IPS DF 4.7 (cell line): ENCODE measurements around the gene SORD.
"Not testable (repeated sequence)": the region's sequence is repeated elsewhere in the genome, so short reads cannot be mapped to it uniquely, and the experiment has no call there.

Experiments
- DNase-seq: peaks from one replicate; pipeline ENCODE4 v3.0.0-alpha.2; 2013; ENCODE audit warnings: low spot score; ENCODE audit errors: extremely low read depth

Gene SORD

DNA sequence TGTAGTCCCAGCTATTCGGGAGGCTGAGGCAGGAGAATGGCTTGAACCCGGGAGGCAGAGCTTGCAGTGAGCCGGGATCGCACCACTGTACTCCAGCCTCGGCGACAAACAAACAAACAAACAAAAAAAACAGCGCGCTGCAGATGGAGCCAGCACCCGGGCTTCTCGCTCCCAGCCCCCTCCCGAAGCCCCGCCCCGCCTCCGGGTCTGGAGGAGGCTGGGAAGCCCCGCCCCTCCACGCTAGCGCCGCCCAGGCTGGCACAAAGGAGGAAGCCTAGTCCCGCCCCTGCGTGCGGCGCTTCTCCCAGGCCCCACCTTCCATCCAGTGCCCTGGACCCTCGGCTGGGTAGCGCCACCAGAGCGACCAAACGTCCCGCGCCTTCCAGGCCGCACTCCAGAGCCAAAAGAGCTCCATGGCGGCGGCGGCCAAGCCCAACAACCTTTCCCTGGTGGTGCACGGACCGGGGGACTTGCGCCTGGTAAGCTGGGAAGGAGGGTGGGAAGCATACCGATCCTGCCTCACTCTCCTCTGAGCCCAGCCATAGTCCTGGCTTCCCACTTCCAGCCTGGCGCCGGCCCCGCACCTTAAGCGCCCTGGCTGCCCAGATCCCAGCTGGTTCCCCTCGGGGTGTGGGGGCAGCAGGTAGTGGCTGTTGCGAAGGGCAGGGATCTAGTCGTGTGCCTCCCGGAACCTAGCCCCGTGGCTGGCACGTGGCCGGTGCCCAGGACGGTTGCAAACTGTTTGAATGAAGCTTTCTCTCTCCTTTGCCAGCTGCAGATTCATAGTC, at the start of gene SORD:
Gene SORD (plus strand): TSS at position 325 of the 788 bp plus-strand sequence. CDS start 89 bp downstream, at position 414.
- peak; percentile 58 for DNase-seq

DNA sequence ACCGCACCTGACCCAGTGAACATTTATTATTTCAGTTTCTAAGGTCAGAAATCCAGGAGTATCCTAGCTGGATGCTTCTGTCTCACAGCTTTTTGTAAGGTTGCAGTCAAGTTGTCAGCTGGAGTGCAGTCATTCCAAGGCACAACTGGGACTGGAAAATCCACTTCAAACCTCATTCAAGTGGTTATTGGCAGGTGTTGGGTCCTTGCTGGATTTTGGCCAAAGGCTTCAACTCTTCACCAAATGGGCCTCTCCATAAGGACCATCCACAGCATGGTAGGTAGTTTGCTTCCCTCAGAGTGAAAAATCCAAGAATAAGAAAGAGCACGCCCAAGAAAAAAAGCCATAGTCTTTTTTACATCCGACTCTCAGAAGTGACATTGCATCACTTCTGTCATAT, 46.8 kb upstream of the SORD start:
- not testable (repeated sequence) for DNase-seq

DNA sequence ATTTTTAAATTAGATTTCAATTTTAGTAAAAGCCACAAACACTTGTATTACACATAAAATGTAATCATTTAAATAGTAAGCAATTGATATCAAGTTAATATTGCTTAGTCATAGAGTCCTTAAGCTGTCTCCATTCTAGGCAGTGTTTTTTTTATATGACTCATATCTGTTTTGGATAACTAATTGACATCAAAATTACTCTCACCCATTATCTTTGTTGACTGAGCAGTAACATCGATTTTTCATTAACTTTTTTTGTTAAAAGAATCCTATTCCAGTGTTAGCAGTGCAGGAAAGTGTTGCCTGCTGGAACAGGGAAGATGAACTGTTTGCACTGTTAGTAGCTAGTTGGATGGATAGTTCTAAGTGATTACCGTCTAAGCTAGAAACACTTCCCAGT, 45.2 kb upstream of the SORD start:
- DNase-seq, result not testable (repeated sequence)

DNA sequence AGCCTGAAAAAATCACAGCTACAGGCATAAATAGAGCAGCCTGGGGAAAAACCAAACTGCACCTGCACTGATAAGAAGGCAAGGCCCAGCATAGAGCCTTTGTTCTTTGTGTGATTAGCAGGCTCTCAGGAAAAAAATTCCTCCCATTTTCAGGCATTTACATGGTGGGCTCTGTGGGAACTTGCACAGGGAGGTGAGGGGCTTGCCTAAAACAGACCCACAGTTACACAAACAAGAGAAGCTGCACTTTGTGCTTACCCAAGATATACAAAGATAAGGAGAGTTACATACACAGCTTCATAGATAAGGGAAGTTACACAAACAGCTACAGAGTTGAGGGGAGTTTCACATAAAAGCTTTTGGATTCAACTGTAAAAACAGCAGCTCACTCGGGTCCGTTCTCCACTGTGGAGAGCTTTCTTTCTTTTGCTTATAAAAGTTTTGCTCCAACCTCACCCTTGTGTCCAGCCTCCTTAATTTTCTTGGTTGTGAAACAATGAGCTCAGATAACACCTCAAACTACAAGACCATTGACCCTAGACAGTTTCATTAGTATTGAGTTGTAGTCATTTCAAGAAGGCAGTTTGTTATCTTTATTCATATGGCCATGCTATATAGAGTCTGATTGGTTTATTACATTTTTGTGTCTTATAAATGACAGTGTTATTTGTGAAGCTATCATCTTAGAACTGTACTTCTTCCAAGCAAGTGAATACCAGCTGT, 43.2 kb upstream of the SORD start:
- DNase-seq, result not testable (repeated sequence)

DNA sequence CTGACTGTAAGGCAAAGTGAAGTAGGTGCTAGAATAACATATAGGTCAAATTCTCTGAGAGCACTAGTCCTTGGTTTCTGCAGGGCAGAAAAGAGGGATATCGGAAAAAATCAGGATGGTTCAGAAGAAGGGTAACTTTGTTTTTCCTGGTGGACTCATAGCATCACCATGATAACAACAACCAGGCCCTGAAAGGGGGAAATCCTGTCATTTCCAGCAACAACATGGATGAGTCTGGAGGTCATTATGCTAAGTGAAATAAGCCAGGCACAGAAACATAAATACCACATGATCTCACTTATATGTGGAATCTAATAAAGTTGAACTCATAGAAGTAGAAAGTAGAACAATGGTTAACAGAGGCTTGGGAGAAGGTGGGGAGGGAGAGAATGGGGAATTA, 38.9 kb upstream of the SORD start:
- DNase-seq, result not testable (repeated sequence)

DNA sequence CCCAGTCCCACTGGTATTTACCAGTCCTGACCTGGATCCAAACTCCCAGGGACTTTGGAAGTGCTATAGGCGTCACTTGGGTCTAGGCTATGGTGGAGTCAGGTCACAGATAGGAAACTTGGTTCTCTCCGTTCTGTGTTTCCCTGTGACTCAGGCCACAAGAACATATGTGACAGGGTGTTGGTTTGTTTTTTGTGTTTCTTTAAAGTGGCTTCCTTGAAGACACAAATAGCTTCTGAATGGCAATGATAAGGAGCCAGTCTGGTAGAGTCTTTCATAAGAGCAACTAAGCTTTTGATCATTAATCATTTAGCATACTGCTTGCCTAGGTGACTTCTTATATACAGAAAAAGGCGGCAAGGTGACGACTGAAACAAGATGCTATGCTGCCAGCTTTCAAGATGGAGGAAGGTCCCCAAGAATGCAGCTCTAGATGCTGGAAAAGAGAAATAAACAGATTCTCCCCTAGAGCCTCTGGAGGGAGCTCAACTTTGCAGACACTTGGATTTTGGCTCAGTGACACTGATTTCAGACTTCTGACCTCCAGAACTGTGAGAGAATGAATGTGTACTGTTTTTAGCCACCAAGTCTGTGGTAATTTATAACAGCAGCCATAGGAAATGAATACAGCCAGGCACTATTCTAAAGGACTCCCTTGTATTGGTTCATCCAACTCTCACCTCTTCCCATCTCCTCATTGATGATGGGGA, 36.5 kb upstream of the SORD start:
- DNase-seq, result not testable (repeated sequence)

DNA sequence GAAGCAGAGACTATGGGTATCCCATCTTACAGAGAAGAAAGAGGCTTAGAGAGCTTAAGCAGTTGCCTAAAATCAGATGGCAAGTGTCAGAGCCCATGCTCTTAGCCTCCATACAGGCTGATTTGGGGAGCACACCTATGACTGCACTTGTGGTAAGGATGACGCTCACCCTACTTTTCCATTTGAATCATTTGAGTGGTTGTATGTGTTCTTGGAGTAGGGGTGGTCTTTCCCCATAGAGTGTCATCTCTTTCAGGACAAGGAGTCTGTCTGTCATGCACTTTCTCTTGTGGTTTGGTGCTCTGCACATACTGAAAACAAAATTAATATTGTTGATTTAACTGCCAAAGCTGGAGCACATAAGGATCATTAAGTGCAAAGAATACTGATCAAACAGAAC, 35.3 kb upstream of the SORD start:
- not testable (repeated sequence) for DNase-seq

DNA sequence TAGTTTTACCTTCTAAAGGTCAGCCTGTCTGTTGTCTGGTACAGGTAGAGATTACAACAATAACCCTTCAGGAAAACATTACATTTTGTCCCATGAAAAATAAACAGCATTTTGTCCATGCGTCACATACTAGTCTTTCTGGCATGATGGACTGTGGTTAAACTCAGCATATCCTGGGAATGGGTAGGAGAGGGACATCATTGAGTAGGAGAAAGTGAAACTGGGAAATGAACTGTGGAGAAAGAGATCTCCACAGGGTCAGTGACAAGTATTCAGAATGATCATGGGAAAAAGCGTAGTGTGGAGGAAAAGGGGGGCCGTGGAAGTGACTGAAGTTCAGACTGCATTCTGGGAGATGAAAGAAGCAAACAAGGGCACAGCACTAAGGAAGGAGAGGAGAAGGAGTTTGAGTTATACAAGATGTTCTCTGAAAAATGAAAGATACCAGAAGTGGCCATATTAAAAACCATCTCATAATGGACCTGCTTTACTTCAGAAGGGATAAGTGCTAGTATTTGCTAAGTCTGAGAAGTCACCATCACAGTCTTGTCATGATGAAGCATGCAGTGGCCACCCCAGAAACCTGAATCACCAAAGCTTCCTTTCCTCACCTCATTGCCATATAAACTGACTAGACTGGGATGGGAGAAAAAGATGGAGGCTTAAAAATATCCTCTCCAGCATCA, 34.7 kb upstream of the SORD start:
- not testable (repeated sequence) for DNase-seq

DNA sequence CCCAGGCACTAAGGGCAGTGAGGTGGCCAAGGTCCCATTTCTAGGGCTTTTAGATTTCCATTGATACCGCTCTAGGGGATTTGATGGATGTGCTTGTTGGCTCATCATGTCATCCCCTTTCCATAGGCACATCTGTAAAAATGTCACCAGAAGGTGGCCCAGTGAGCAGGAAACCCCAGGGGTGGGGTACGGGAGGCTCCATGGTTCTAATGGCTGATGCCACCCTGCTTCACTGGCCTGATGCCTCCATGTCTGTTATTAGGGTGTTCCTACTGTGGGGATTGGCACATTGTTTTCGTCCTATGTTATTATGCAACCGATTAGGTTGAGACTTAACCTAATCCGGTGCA, 34.1 kb upstream of the SORD start:
- DNase-seq, result not testable (repeated sequence)

DNA sequence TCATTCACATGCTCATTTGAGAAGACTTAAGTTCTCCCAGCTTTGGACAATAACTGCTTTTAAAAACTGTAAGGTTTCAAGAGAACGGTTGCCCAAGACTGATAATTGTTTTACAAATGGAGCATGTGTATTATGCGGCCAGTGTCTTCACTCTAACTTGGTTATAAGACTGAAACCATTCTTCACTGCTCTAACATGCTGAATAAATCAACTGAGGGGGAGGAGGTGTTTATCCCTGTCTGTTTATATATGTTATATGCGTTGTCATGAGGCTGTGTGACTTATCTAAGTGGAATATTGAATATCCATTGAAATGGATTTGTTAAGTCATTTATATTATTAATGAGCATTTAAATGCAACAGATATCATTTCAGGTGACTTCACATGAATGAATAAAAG, 25.4 kb upstream of the SORD start:
- not testable (repeated sequence) for DNase-seq

DNA sequence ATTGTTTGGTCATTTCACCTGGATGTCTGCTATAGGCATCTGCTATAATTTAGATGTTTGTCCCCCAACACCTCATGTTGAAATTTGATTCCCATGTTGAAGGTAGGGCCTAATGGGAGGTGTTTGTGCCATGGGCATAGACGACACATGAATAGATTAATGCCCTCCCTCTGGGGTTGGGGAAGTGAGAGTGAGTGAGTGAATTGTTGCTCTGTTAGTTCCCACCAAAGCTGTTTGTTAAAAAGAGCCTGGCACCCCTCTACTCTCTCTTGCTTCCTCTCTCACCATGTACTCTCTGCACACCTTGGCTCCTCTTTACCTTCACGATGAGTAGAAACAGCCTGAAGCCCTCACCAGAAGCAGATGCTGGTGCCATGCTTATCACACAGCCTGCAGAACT, 23.9 kb upstream of the SORD start:
- DNase-seq, result no peak

DNA sequence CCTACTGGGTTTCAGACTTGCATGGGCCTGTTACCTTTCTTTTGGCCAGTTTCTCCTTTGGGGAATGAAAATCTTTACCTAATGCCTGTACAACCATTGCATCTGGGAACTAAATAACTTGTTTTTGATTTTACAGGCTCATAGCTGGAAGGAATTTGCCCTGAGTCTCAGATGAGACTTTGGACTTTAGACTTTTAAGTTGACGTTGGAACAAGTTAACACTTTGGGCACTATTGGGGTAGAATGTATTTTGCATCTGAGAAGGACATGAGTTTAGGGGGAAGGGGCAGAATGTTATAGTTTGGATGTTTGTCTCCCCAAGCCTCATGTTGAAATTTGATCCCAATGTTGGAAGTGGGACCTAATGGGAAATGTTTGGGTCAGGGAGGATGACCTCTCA, 21.8 kb upstream of the SORD start:
- not testable (repeated sequence) for DNase-seq

DNA sequence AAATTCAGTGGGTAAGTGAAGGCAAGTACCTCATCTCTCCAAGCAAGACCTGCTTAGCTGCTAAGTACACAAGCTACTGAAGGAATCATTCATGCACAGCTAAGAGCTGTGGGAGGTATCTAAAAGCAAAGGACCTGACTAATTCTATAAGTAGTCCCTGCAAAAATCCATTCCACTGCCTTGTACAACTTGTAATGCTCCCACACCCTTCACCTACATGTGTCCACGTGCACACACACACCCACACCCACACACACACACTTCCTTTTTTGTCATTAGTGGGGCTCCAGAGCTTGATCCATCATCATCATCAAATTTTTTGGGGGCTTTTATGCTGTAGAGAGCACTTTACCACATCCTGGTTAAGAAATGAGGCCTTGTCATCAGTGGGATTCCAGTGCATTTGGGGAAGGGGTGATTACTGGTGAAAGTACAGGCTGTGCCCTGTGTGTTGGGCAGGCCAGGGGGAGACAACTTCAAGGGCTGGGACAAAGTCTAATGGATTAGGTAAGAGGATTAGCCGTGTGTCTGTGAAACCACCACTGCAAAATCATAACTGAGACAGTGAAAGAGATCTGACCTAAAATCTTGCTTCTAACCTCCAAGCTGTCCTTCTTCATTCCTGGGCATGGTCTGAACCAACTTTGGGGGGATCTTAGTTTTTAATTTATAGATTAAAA, 19.1 kb upstream of the SORD start:
- not testable (repeated sequence) for DNase-seq

DNA sequence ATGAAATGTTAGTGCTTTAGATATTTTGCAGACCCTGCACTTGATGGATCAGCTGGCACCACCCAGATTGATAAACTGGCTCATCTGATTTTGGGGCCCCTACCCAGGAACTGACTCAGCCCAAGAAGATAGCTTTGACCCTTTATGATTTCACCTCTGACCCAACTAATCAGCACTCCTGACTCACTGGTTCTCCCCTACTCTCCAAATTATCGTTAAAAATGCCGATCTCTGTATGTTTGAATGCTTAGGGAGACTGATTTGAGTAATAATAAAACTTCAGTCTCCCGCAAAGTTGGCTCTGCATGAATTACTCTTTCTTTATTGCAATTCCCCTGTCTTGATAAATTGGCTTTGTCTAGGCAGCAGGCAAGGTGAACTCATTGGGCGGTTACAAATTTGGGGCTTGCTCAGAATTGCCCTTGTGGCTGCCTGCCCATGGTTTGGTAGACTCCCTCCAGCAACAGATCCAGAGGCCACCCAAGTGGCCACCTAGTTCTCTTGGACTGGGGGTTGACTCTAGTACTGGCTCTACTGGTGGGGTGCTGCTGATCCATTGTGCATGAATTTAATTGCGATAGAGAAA, 18.3 kb upstream of the SORD start:
- not testable (repeated sequence) for DNase-seq

DNA sequence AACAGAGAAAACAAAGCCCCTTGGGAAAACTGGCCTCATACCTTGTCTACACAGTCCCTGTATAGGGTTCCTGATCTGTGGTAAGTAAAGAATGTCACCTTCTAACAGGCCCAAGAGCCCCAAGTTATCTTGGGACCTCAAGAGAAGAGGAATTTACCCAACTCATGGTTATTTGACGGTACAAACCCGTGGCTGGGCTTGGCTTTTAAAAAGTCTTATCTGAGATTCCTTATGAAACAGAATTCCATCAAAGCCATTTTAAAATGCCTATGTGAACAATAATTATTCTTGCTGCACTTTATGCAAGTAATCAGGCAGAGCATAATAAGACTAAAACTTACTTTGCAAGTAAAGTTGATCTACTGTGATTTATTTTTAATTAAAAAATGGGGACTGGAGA, 13.9 kb upstream of the SORD start:
- no peak for DNase-seq

DNA sequence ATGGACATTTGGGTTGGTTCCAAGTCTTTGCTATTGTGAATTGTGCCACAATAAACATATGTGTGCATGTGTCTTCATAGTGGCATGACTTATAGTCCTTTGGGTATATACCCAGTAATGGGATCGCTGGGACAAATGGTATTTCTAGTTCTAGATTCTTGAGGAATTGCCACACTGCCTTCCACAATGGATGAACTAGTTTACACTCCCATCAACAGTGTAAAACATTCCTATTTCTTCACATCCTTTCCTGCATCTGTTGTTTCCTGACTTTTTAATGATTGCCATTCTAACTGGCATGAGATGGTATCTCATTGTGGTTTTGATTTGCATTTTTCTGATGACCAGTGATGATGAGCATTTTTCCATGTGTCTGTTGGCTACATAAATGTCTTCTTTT, 7.9 kb upstream of the SORD start:
- not testable (repeated sequence) for DNase-seq

DNA sequence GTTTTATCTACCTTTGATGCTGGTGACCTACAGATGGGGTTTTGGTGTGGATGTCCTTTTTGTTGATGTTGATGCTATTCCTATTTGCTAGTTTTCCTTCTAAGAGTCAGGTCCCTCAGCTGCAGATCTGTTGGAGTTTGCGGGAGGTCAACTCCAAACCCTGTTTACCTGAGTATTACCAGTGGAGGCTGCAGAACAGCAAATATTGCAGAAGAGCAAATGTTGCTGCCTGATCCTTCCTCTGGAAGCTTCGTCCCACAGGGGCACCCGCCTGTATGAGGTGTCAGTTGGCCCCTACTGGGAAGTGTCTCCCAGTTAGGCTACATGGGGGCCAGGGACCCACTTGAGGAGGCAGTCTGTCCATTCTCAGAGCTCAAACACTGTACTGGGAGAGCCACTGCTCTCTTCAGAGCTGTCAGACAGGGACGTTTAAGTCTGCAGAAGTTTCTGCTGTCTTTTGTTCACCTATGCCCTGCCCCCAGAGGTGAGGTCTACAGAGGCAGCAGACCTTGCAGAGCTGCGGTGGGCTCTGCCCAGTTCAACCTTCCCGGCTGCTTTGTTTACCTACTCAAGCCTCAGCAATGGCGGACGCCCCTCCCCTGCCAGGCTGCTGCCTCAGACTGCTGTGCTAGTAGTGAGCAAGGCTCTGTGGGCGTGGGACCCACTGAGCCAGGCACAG, 2.6 kb upstream of the SORD start:
- DNase-seq, result not testable (repeated sequence)

DNA sequence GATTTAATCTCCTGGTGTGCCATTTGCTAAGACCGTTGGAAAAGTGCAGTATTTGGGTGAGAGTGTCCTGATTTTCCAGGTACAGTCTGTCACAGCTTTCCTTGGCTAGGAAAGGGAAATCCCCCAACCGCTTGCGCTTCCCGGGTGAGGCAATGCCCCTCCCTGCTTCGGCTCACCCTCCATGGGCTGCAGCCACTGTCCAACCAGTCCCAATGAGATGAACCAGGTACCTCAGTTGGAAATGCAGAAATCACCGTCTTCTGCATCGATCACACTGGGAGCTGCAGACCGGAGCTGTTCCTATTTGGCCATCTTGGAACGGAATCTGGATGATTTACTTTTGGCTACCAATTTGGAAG, 2.1 kb upstream of the SORD start:
- DNase-seq, result not testable (repeated sequence)

DNA sequence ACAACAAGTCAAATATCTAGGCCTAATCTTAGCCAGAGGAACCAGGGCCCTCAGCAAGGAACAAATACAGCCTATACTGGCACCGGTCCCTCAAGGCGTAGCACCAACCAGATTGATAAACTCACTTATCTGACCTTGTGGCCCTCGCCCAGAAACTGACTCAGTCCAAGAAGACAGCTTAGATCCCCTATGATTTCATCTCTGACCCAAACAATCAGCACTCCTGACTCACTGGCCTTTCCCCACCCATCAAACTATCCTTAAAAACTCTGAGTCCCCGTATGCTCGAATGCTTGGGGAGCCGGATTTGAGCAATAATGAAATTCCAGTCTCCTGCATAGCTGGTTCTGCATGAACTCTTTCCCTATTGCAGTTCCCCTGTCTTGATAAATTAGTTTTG, 1.6 kb upstream of the SORD start:
- no peak for DNase-seq

DNA sequence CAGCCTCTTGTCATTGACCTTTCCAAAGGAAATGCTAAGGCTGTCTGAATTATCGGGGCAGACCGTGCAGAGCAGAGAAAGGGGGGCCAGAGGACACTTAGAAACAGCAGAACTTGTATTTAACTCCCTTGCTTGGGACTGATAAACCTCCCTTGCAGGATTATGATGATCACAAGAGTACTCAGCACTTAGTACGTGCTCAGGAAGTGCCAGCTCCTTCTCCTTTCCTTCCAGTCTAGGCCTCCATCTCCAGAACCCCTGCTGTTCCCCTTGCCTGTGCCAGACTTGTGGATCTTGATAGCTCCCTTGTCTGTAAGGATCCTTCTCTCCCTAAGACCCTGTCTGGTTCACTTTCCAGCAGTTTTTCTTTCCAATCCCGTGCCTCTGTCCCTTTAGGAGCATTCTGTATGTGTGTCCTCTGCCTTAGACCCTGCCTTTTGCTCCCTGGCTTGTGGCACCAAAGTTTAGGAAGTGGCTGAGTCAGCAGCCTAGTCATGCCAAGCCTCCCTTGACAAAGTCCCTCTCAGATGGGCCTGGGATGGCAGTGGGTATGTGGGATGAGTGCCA, 747 bp downstream of the SORD start:
- DNase-seq, result no peak
